Uterus (tissue), 4 donors: ENCODE results near the gene FBXO11. TPM values are rescaled to one million over a fixed set of nuclear protein-coding genes. Genes with fewer than 3 reads are reported as not detected.

ENCODE experiments used
- DNase-seq, 2 donors: peaks; one replicate each; pipeline ENCODE4 v3.0.0-alpha.2; 2019 to 2020
- H3K27ac ChIP-seq, 2 donors: fragments of 200-600 bp; sonication (generic); 1 replicate in 1 of 2; 2 replicates in 1 of 2; pipeline ENCODE4 v1.5.1; 2016 to 2018
- H3K27me3 ChIP-seq, 2 donors: fragments of 200-600 bp; sonication (generic); one replicate each; pipeline ENCODE4 v1.5.1; 2018 to 2019; ENCODE audit warnings: control low read depth in 1 of 2
- H3K36me3 ChIP-seq, 2 donors: fragments of 200-600 bp; sonication (generic); one replicate each; pipeline ENCODE4 v1.5.1; 2019; ENCODE audit warnings: control low read depth in 1 of 2
- H3K4me1 ChIP-seq, 2 donors: fragments of 200-600 bp; sonication (generic); one replicate each; pipeline ENCODE4 v1.5.1; 2018 to 2019; ENCODE audit warnings: control low read depth in 1 of 2
- H3K4me3 ChIP-seq, 2 donors: fragments of 200-600 bp; sonication (generic); 1 replicate in 1 of 2; 2 replicates in 1 of 2; pipeline ENCODE4 v1.5.1; 2018 to 2019; ENCODE audit warnings: mild to moderate bottlenecking in 1 of 2
- H3K9me3 ChIP-seq, 2 donors: fragments of 200-600 bp; sonication (generic); one replicate each; pipeline ENCODE4 v1.5.1; 2019; ENCODE audit warnings: control low read depth in 1 of 2
- CTCF ChIP-seq, 4 experiments: fragments of 200-600 bp in 2 of 4; fragments of 450-650 bp in 2 of 4; sonication (generic) in 2 of 4; IDR thresholded peaks; one replicate each; pipeline ENCODE4 v1.5.1; 2016 to 2019; ENCODE audit warnings: antibody characterized with exemption in 4 of 4, mild to moderate bottlenecking in 2 of 4, moderate library complexity in 1 of 4
- POLR2A ChIP-seq, 2 donors: fragments of 450-650 bp; IDR thresholded peaks; one replicate each; pipeline ENCODE4 v1.6.1; 2016; ENCODE audit warnings: antibody characterized with exemption in 2 of 2, mild to moderate bottlenecking in 1 of 2, moderate library complexity in 1 of 2
- intact Hi-C: fragments of 100-400 bp; cut with DNase I; formaldehyde crosslinking; loops from one replicate; pipeline ENCODE4 v1.15.1; 2023; ENCODE audit warnings: low total_unique reads
- small RNA-seq: library from RNA; depleted of rRNA; stranded (forward); fragments of <200 nt; gene quantifications from one replicate; pipeline ENCODE3, GENCODE V24; 2016
- total RNA-seq, 4 donors: library from RNA; depleted of rRNA in 3 of 4; stranded (reverse); fragments of >200 nt in 3 of 4; gene quantifications; one replicate each; pipeline versions ENCODE4 v1.1.0 to v1.2.4, GENCODE V29; 2014 to 2023
- donor health status: DM: yes; HTN: yes; CAD: no.

Gene FBXO11
- total RNA-seq, 4 donors from 2014 or later: 27.4 to 140 (median 67.3) TPM

DNA sequence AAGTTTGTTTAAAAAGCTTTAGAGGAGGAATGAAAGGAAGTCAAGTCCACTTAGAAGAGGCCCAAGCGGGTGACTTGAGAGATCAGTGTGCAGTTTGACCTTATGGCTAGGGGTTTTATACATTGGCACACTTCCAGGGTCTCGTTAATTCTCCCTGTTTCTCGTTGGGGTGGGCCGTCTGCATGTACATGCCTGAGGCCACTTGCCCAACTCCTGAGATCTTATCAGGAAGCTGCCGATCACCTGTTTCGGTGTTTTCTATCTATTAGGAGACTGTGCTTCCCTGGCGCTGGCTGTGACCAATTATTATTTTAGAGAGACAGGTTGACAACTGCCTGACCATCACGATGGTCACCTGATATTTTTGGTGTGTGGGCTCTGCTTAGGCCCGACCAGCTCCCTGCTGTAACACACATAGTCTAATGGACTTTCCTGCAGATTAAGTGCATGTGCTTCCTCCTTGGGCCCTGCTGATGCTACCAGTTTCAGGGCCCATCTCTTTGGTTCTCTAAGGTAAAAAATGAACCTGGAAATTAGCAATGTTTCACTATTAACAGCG is 154.4 kb downstream of the FBXO11 start:
- Histone ChIP-seq H3K9me3 (peaks cover 0 to 6% of the 10 kb centered on the region in 2 donors), H3K27ac (no peak overlapping the region), H3K4me3 (no peak overlapping the region), H3K36me3 (no peaks in the 10 kb centered on the region), H3K27me3 (no peaks in the 10 kb centered on the region), H3K4me1 (no peaks in the 10 kb centered on the region)
- TF ChIP-seq CTCF (IDR thresholded peaks at IDR 0.05) (no peak), POLR2A (IDR thresholded peaks at IDR 0.05) (no peak)
- intact Hi-C loops: no loop called here
- no peak for DNase-seq

DNA sequence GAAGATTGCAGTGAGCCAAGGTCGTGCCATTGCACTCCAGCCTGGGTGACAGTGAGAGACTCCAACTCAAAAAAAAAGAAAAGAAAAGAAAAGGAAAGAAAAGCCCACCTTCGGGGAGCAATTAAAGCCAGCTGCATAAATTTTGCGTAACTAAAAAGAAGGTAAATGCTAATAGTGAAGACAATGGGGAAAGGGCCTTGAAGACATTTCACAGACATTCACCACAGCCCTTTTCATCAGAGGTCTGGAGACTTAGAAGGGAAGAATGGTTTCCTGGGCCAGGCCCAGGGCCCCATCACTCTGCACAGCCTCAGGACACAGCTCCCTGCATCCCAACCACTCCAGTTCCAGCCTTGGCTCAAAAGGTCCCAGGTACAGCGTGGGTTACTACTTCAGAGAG is 158.4 kb downstream of the FBXO11 start:
- intact Hi-C loops: no loop called here
- TF ChIP-seq POLR2A (IDR thresholded peaks at IDR 0.05) (no peak), CTCF (IDR thresholded peaks at IDR 0.05) (no peak)

DNA sequence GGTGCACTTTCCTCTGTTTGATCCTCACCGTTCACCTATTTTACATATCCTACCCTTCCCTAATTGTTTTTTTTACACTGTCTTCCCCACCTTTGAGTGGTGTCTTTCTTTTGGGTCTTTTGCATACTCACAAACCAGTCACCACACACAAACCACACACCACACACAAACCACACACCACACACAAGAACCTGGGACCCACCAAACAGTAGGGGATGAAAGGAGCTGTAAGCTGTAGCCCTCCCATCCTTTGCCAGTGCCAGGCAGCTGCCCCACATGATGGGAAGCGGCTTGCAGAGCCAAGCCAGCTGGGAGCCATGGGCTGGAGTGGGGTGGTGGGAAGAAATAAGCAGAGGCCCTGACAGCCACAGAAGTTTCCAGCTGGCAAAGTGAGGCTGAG is 162.2 kb downstream of the FBXO11 start:
- no peak for DNase-seq
- Histone ChIP-seq H3K36me3 (peaks cover 0 to 3% of the 10 kb centered on the region in 2 donors), H3K4me3 (no peak overlapping the region), H3K27me3 (no peaks in the 10 kb centered on the region), H3K4me1 (no peaks in the 10 kb centered on the region), H3K27ac (no peak overlapping the region), H3K9me3 (peaks cover 0 to 6% of the 10 kb centered on the region in 2 donors)
- intact Hi-C loops: no loop called here
- no peak for TF ChIP-seq POLR2A (IDR thresholded peaks at IDR 0.05)
- no peak for TF ChIP-seq CTCF (IDR thresholded peaks at IDR 0.05)

More for the DNA sequence above, 158.4 kb downstream of the FBXO11 start:
- Histone ChIP-seq H3K36me3 (no peaks in the 10 kb centered on the region), H3K27me3 (no peaks in the 10 kb centered on the region), H3K27ac (no peak overlapping the region), H3K9me3 (peaks cover 0 to 6% of the 10 kb centered on the region in 2 donors), H3K4me1 (no peaks in the 10 kb centered on the region), H3K4me3 (no peak overlapping the region)
- no peak for DNase-seq

GRCh38 chr2:47741637-47742036 is 164.7 kb downstream of the FBXO11 start:
- Histone ChIP-seq H3K27ac (no peak overlapping the region), H3K27me3 (no peaks in the 10 kb centered on the region), H3K36me3 (peaks cover 0 to 3% of the 10 kb centered on the region in 2 donors), H3K4me1 (no peaks in the 10 kb centered on the region), H3K9me3 (no peaks in the 10 kb centered on the region), H3K4me3 (no peak overlapping the region)
- TF ChIP-seq POLR2A (IDR thresholded peaks at IDR 0.05) (no peak), CTCF (IDR thresholded peaks at IDR 0.05) (no peak)
- no peak for DNase-seq
- intact Hi-C loops: no loop called here

GRCh38 chr2:47741101-47741500 is 165.2 kb downstream of the FBXO11 start:
- Histone ChIP-seq H3K4me3 (no peak overlapping the region), H3K27me3 (no peaks in the 10 kb centered on the region), H3K9me3 (no peaks in the 10 kb centered on the region), H3K27ac (no peak overlapping the region), H3K36me3 (peaks cover 0 to 3% of the 10 kb centered on the region in 2 donors), H3K4me1 (no peaks in the 10 kb centered on the region)
- intact Hi-C loops: no loop called here
- TF ChIP-seq POLR2A (IDR thresholded peaks at IDR 0.05): no peak
- TF ChIP-seq CTCF (IDR thresholded peaks at IDR 0.05): no peak
- DNase-seq: no peak

Small RNAs within 50 kb of the gene (small RNA-seq; reads per million reads assigned to genes)
- gene RF00026 (not detected), gene RPL36AP15 (not detected)

Other genes starting within 250 kb of the FBXO11 start
- gene MSH6, start 123.4 kb downstream of the FBXO11 start, total RNA-seq: 100 to 1,000 TPM in 1 of 4 donors, 10 to 100 TPM in 3; 32.9 to 115 (median 57.7) TPM